Neutrophil (primary cell): ENCODE measurements around the gene C2CD2.

Source experiments
- H3K27ac ChIP-seq: fragments of 200-600 bp; sonication (generic); 2 replicates; pipeline ENCODE4 v1.5.1; 2016; ENCODE audit warnings: mild to moderate bottlenecking, moderate library complexity
- H3K27me3 ChIP-seq: fragments of 200-600 bp; sonication (generic); 2 replicates; pipeline ENCODE4 v1.6.0; 2016; ENCODE audit warnings: mild to moderate bottlenecking
- H3K36me3 ChIP-seq: fragments of 200-600 bp; sonication (generic); 2 replicates; pipeline ENCODE4 v1.5.1; 2017
- H3K4me1 ChIP-seq, 2 experiments: fragments of 200-600 bp in 1 of 2; sonication (generic) in 1 of 2; 1 replicate in 1 of 2; 2 replicates in 1 of 2; pipeline versions ENCODE4 v1.5.1 to v1.6.1; 2013 to 2016; ENCODE audit warnings: low read depth in 1 of 2, low read length in 1 of 2, mild to moderate bottlenecking in 1 of 2, moderate library complexity in 1 of 2; ENCODE audit not compliant: control insufficient read depth in 1 of 2, insufficient read depth in 1 of 2
- H3K4me3 ChIP-seq, 2 experiments: fragments of 200-600 bp in 1 of 2; sonication (generic) in 1 of 2; 1 replicate in 1 of 2; 2 replicates in 1 of 2; pipeline ENCODE4 v1.5.1; 2013 to 2016; ENCODE audit warnings: low read depth in 1 of 2, low read length in 1 of 2, mild to moderate bottlenecking in 1 of 2, moderate library complexity in 1 of 2
- H3K9me3 ChIP-seq: fragments of 200-600 bp; sonication (generic); 2 replicates; pipeline ENCODE4 v1.5.1; 2016
- CTCF ChIP-seq: fragments of 200-600 bp; sonication (generic); IDR thresholded peaks from 2 replicates; pipeline ENCODE4 v1.5.1; 2016; ENCODE audit warnings: antibody characterized with exemption

The C2CD2 gene

GRCh38 chr21:41902946-41903345, 50.9 kb downstream of the C2CD2 start:
- no peaks in the 10 kb centered on the region for H3K27me3 ChIP-seq
- no peak overlapping the region for H3K27ac ChIP-seq
- no peaks in the 10 kb centered on the region for H3K36me3 ChIP-seq
- no peak for TF ChIP-seq CTCF
- H3K4me1 ChIP-seq: peaks cover 0 to 5% of the 10 kb centered on the region in 2 experiments
- H3K9me3 ChIP-seq: no peaks in the 10 kb centered on the region
- no peak overlapping the region for H3K4me3 ChIP-seq

- Histone ChIP-seq H3K27me3 (no peaks in the 10 kb centered on the region), H3K9me3 (no peaks in the 10 kb centered on the region), H3K36me3 (no peaks in the 10 kb centered on the region), H3K4me3 (no peak overlapping the region), H3K4me1 (peaks cover 0 to 5% of the 10 kb centered on the region in 2 experiments), H3K27ac (no peak overlapping the region)
- TF ChIP-seq CTCF: no peak
Measured at GRCh38 chr21:41901782-41902181, 52.0 kb downstream of the C2CD2 start.

GRCh38 chr21:41901099-41901498, 52.7 kb downstream of the C2CD2 start:
- Histone ChIP-seq H3K9me3 (no peaks in the 10 kb centered on the region), H3K36me3 (no peaks in the 10 kb centered on the region), H3K27me3 (peaks cover 2% of the 10 kb centered on the region), H3K4me3 (no peak overlapping the region), H3K27ac (no peak overlapping the region), H3K4me1 (peaks cover 2 to 5% of the 10 kb centered on the region in 2 experiments)
- TF ChIP-seq CTCF: no peak

GRCh38 chr21:41900401-41900800, 53.4 kb downstream of the C2CD2 start:
- Histone ChIP-seq H3K4me3 (no peak overlapping the region), H3K4me1 (peaks cover 5% of the 10 kb centered on the region in 2 experiments), H3K9me3 (no peaks in the 10 kb centered on the region), H3K36me3 (no peaks in the 10 kb centered on the region), H3K27me3 (peaks cover 6% of the 10 kb centered on the region), H3K27ac (no peak overlapping the region)
- no peak for TF ChIP-seq CTCF

GRCh38 chr21:41899426-41900202, 54.2 kb downstream of the C2CD2 start:
- Histone ChIP-seq H3K4me1 (peaks cover 5% of the 10 kb centered on the region in 2 experiments), H3K4me3 (no peak overlapping the region), H3K9me3 (no peaks in the 10 kb centered on the region), H3K27me3 (peaks cover 6% of the 10 kb centered on the region), H3K36me3 (no peaks in the 10 kb centered on the region), H3K27ac (no peak overlapping the region)
- TF ChIP-seq CTCF: no peak
